HL-60 (cell line): Measurements from ENCODE around the gene MSH3.

Experiments
- CTCF ChIP-seq: IDR thresholded peaks from one replicate; pipeline ENCODE4 v1.5.1; 2011; ENCODE audit warnings: low read length, control low read depth, inconsistent platforms; ENCODE audit not compliant: insufficient read depth
- REST ChIP-seq: IDR thresholded peaks from 2 replicates; pipeline ENCODE4 v1.6.1; 2012; ENCODE audit warnings: low read depth; ENCODE audit not compliant: insufficient replicate concordance

- TF ChIP-seq CTCF, result no peak
- TF ChIP-seq REST, result no peak
Observed at GRCh38 chr5:80866371-80866770, 211.9 kb downstream of the MSH3 start.
